GM11168 (cell line): ENCODE results near the gene DOCK4.
"Not testable (repeated sequence)": the region's sequence is repeated elsewhere in the genome, so short reads cannot be mapped to it uniquely, and the experiment has no call there.

Experiments used
- in situ Hi-C: fragments of 300-500 bp; cut with MboI; formaldehyde crosslinking; loops from one replicate; pipeline ENCODE4 v1.12.0; 2022; ENCODE audit warnings: low sequenced_read_pairs; ENCODE audit not compliant: unreplicated experiment

Gene DOCK4

DNA sequence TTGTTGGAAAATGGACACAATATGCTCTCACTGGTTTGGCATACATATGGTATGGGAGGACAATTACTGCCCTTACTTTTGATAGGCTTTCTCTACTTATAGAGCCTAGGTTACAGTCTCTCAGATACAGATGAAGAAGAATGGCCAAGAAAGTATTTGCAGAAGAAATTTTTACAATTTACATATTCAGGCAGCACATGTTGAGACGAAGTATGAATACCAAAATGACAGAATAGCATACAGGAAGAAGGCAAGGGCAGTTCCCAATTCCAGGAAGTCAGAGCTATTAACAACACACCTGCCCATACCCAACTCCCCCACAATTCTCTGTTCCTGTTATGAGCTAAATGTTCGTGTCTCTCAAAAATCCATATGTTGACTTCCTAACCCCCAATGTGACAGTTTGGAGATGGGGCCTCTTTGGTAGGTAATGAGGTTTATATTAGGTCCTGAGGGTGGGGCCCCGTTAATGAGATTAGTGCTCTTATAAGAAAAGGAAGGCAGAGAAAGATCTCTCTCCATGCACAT, 67.8 kb downstream of the DOCK4 start:
- in situ Hi-C loops = no loop called here

DNA sequence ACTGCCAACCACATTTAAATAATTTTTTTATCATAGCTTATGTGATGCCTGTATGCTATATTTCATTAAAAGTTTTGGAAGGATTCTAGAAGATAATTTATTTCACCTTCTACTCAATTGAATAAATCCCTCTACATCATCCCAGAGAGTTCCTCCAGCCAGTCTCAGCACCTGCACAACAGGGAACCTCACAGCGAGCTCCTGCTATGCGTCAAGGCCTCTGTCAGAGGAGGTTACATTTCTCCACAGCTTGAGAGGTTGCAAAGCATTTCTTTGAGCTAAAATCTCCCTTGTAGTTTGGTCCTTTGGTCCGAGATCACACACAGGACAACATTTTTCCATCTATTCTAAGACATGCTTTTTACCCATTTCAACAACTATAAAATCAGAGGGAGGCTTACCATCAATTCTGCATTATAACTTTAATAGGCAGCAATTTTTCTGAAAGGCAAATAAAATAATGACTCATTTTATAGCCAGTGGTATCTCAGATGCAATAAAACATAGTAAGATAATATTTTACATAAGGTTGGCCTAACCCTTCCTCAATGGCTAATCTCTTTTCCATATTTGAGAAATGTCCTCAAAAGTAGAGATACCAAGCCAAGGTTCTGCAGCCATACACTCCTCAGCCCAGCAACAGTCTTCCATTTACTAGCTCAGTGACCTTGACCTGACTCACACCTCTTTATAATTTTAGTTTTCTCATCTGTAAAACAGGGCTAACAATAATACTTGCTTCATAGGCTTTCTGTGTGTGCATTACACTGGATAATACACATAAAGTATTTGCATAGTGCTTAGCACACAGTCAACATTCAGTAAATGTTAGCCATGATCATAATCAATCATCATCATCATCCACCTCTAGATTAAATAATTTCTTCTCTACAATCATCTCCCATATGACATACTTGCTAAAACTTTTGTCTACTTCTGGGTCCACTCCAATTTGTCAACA, 68.8 kb downstream of the DOCK4 start:
- in situ Hi-C loops = no loop called here

DNA sequence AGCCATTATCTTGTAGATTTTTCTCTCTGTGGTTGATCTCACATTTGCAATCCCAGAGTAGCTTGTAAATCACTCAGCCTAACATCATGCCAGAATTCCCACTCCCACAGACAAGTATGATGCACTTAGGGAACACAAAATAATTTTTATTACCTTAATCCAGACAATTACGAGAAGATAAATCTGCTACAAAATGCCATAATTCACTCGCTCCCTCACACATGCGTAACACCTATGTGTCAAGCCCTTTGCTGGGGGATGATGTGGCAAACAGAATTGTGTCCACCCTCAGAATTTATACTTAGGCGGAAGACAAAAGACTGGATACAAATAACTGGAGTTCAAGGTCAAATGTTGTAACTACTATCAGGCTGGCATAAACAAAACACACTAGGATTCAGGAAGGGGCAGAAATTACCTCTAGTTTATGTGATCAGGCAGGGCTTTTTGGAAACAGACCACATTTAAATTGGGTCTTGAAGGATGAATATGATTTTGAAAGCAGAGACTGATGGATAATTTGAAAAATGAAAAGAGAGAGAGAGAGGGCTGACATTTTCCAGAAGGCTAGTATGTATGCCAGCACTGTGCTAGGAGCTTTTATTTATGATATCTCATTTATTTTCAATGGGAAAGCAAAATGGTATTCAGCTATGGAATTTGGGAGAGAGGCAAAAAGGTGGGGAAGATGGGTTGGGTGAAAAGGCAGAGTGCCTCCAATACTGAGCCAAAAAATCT, 69.8 kb downstream of the DOCK4 start:
- in situ Hi-C loops = no loop called here

DNA sequence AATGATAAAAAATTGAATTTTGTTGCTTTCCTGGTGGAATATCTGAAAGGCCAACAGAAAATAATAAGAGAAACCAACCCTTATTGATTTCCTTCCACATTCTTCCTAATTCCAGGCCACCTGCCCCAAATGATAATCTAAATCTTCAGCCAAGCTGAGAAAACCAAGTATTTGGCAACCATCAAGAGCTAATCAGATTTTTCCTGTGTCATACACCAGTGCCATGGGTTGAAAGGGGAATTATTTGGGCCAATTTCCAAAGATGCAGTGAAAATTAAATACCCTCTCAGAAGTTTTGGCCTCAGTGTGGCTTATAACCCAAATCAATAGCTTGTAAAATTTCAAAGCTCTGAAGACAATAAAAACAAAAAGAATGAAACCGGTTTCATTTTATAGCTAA, 70.4 kb downstream of the DOCK4 start:
- in situ Hi-C loops = no loop called here

DNA sequence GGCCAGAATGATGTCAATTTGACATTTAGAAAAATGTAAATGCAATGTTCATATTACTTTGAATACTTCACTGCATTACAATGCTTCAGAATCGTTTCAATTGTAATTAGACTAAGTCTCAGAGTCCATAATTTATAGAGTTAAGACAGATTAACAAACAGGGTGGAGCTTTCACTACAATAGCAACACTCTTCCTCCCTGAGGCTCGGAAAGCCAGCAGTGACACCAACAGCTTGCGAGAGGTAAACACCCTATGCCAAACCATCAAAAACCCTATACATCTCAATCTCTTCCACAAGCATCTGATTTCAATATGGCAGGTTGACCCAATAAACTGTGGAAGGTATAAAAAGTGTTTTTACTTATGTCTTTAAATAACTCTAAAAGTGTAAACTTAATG, 72.2 kb downstream of the DOCK4 start:
- in situ Hi-C loops = no loop called here

DNA sequence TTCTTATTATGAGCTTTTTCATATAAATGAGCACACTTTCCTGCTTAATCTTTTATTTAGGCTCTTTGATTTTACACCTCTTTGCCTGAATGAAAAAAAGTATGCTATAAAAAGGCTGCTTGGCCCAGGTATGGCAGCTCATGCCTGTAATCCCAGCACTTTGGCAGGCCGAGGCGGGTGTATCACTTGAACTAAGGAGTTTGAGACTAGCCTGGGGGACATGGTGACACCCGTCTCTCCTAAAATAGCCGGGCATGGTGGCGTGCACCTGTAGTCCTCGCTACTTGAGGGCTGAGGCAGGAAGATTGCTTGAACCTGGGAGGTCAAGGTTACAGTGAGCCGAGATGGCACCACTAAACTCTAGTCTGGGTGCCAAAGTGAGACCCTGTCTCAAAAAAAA, 72.9 kb downstream of the DOCK4 start:
- in situ Hi-C loops = no loop called here

DNA sequence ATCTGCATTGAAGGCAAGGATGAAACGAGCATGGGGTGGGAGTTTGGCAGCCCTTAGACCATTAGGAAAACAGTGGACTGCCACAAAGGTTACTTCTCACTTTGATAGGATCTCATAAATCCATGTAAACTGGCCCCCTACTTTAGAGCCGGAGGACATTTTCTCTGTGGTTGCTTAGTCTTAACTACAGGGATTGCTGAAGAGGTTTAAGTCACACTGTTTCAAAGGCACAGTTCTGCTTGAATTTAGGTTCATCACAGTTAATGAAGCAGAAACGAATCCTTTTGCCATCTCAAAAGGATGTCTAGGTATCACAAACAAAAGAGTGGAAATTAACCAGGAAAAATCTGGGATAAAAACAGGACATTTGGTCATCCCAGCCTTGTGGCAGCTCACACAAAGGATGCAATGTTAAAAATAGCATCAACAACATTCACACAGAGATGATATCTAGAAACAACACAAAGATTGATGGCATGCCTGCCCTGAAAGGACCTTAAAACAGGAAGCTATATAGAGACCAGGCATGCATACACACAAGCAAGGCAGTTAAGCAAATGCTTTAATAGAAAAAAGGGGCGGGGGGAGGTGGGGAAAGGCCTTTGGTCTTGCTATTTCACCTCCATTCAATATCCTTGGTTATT, 74.0 kb downstream of the DOCK4 start:
- in situ Hi-C loops = no loop called here

DNA sequence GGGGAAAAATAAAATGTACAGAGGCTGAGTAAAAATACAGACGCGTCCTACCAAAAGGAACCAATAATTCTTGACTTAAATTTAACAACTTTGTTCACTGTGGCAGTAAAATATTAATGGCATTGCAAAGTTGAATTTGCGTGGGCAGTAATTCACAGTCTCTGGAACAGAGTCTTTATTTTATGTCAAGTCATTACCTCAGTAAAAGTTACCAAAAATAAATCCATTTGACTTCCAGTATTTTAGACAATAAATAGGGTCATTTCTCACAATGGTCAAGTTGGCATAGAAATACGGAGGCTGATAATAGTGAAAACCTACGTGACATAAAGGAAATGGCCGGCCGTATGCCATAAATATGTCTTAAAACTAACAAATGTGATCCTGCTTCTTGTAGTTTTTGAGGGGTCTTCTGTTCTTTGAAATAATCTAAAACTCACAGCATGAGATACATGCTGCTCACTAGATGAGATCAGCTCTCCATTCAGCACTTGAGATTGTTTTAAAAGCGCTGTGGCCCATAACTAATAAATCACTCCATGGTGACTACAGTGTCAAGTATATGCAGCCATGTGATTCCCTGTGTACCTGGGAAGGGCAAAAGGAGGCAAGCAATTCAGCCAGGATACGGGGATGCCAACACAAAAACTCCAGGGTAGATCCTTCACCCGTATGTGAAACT, 75.3 kb downstream of the DOCK4 start:
- in situ Hi-C loops = no loop called here

DNA sequence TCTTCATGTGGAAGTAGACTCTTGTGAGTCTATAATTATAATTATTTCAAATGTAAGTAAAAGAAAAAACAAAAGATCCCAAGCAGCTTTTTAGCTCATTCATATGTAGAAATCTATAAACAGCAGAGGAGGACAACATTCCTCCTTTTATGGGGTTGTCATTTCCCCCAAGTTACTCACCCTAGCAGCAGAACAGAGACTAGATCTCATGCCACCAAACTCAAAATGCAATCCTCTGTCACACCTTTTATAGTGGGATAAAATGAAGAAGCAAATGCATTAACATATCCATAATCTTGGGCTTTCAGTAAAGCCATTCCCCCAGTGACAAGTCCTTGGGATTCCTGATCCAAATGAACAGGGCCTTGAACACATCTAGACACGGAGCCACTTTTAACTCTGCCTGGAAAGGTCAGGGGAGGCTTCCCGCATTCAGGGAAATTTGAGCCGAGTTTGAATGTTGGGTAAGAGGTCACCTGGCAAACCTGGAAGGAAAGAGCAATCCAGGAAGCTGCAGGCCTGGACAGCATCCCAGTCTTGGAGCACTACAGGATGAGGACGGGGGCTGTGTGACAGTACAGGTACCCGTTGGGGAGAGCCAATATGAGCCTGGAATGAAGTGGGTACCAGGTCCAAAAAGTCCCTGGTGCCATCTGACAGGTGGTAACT, 76.4 kb downstream of the DOCK4 start:
- in situ Hi-C loops = no loop called here

DNA sequence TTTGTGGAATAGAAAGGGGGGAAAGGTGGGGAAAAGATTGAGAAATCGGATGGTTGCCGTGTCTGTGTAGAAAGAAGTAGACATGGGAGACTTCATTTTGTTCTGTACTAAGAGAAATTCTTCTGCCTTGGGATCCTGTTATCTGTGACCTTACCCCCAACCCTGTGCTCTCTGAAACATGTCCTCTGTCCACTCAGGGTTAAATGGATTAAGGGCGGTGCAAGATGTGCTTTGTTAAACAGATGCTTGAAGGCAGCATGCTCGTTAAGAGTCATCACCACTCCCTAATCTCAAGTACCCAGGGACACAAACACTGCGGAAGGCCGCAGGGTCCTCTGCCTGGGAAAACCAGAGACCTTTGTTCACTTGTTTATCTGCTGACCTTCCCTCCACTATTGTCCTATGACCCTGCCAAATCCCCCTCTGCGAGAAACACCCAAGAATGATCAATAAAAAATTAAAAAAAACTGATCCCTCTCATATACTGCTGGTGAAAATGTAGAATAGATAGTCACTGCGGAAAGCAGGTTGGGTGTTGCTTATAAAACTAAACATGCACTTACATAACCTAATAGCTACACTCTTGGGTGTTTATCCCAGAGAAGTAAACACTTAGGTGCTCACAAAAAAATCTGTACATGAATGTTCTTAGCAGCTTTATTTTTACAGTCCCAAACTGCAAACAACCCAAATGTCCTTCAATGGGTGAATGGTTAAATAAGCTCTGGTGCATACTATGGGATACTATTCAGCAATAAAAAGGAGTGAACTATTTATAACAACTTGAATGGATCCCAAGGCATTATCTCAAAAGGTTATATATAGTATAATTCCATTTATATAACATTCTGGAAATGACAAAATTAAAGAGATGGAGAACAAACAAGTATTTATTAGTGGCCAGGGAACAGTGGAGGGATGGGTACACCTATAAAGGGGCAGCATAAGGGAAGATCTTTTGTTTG, 77.5 kb downstream of the DOCK4 start:
- in situ Hi-C loops = not testable (repeated sequence)

DNA sequence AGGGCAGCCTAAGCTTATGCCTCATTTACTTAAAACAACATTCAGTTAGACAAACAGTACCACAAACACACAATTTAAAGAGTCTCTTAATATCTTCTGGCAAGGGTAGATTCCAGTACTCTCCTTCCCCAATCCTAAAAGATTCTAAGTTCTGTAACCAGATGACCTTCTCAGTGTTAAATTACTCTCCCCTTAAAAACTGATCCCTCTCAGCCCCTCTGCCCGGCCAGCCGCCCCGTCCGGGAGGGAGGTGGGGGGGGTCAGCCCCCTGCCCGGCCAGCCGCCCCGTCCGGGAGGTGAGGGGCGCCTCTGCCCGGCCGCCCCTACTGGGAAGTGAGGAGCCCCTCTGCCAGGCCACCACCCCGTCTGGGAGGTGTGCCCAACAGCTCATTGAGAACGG, 78.2 kb downstream of the DOCK4 start:
- in situ Hi-C loops = not testable (repeated sequence)

DNA sequence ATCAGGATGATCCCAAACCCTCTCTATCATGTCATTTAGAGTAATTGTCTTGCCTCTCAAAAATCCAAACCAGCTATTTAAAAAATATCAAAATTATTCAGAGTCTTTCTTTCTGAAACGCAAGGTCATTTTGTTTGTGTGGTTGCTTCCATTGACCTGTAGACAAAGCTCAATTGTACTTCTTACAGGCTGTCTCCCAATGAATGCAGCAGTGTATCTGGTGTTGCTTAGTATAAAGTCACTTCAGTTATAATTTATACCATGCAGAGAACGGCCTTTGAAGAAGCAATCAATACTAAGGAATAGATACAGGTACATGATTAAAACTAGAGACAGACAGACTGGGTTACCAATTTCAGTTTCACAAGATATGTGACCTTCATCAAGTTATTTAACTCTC, 80.9 kb downstream of the DOCK4 start:
- in situ Hi-C loops = no loop called here

DNA sequence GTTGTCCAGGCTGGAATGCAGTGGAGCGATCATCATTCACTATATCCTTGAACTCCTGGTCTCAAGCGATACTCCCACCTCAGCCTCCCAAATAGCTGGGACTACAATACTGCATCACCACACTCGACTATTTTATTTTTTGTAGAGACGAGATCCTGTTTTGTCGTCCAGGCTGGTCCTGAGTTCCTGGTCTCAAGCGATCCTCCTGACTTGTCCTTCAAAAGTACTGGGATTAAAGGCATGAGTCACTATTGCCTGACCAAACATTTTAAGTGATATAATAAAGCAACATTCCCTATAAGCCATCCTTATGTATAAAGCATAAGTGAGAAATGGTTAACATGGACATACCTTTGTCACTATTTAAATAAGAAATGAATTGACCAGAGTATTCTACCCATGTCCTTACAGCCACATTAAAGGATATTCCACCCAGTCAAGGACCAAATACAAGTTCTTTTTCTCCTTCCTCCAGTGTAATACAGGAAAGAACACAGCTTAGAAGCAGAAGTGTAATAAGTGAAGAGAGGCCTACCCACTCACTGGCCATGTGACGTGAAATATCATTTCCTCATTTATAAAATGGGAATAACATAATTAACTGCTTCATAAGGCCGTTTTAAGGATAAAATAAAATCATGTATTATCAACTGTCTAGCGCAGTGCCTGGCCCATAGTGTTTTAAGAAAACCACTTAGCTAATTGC, 82.0 kb downstream of the DOCK4 start:
- in situ Hi-C loops = no loop called here

DNA sequence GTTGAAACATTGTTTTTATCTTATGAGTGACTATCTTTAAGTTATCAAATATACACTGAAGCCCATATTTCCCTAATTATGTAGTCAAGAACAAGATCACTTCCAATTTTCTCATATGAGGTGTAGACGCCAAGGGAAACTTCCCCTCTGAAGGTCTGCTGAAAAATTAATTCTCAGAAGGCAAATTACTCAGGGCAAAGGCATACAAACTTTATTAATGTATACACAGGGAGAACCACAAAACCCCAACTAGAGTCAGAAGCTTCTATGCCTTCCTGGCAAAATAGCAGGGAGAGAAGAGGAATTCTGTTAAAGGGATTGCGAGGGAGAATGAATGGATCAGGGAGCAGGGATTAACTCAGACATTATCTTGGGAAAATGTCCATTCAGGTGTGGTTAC, 83.4 kb downstream of the DOCK4 start:
- in situ Hi-C loops = no loop called here

DNA sequence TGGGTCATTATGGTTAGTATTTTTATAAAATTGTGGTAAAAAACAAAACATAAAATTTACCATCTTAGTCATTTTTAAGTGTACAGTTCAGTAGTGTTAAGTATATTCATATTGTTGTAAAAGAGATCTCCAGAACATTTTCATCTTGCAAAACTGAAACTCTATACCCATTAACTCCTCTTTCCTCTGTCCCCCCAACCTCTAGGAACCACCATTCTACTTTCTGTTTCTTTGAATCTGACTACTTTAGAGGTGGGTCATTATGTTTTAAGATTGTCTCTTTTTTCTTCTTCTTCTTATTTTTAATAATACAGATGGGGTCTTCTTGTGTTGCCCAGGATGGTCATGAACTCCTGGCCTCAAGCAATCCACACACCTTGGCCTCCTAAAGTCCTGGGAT, 84.1 kb downstream of the DOCK4 start:
- in situ Hi-C loops = no loop called here

DNA sequence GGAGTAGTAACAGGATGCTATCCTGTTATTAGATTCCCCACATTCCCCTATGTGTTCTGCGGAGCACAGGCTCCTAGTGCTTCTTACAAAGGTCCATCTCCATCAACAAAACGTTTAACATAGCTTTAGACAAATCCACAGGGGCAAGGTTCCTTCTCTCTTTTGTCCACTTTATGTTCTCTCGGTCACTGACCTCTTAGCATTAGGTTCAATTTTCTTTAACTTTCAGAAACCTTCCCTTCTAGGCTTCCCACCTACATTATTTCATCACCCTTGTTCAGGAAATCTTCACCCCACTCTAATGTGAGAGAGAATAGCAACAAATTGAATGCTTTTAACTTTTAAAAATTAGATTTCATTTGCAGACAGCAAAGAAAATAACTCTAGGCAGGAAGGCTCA, 84.9 kb downstream of the DOCK4 start:
- in situ Hi-C loops = no loop called here

DNA sequence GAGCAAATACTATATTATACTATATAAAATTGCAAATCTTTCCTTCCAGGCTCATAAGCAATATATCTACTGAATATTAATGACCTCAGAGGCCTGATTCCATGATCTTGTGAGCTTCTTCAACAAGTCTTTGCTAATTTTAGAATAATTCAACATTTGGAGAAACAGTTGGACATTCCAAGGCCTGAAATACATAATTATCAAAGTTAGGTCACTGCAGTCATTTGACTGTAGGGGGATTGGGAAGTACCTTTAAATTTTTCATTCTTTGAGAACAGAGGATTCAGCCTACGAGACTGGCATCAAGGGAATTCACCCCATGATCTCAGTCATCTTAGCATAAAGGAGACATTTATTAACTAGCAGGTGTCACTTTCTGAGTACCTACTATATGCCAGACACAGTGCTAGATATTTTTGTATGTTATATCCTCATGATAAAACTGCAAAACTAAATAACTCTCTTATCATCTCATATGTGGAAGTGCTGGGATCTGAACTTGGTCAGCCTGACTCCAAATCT, 85.4 kb downstream of the DOCK4 start:
- in situ Hi-C loops = no loop called here
